ENCODE results near the gene RIMS1.

- TF ChIP-seq CTCF (IDR thresholded peaks at IDR 0.05) (no peak), POLR2A (IDR thresholded peaks at IDR 0.05) (no peak)
These were observed 485.1 kb downstream of the RIMS1 start for GRCh38 chr6:72371473-72371872.

Data from esophagus squamous epithelium (tissue), 4 donors.